Caco-2 (cell line): ENCODE data around the gene RHCG. TPM values are rescaled to one million over a fixed set of nuclear protein-coding genes. Genes with fewer than 3 reads are reported as not detected.
A peak's percentile ranks its signal among the peaks of the same experiment; 100 is the strongest.

Experiments
- BruUV-seq: library from RNA; stranded (reverse); fragments of 400-500 nt; replicated peaks from 2 replicates; lab custom pipeline; 2021; lab: Mats Ljungman, UMichigan
- CTCF ChIA-PET: fragments of 300-600 bp; sonication (Branson Sonifier 250); formaldehyde crosslinking; loops from one replicate; lab custom pipeline; 2022; ENCODE audit warnings: antibody characterized with exemption; lab: Charles Lee
- POLR2A ChIA-PET: fragments of 300-600 bp; sonication (Branson Sonifier 250); formaldehyde crosslinking; loops from one replicate; lab custom pipeline; 2022; ENCODE audit warnings: antibody characterized with exemption; lab: Charles Lee
- DNase-seq, 2 experiments: peaks; one replicate each; pipeline versions ENCODE4 v3.0.0 to v3.0.0-alpha.2; 2020 to 2022
- H3K27me3 ChIP-seq: replicated peaks from 2 replicates; pipeline ENCODE4 v1.6.0; 2011; ENCODE audit warnings: low read length; ENCODE audit not compliant: control insufficient read depth, insufficient read depth
- H3K36me3 ChIP-seq: 2 replicates; pipeline ENCODE4 v1.5.1; 2011; ENCODE audit warnings: low read length; ENCODE audit not compliant: control insufficient read depth, insufficient read depth
- H3K4me1 ChIP-seq: fragments of 250-450 bp; sonication (Bioruptor Pico); 2 replicates; pipeline ENCODE4 v1.5.1; 2020; ENCODE audit warnings: mild to moderate bottlenecking
- H3K4me3 ChIP-seq: 2 replicates; pipeline ENCODE4 v1.5.1; 2011; ENCODE audit warnings: low read depth, mild to moderate bottlenecking, control low read depth, low read length
- H3K9me3 ChIP-seq: fragments of 250-450 bp; sonication (Bioruptor Pico); 2 replicates; pipeline ENCODE4 v1.5.1; 2020; ENCODE audit warnings: mild to moderate bottlenecking, moderate library complexity
- H3K27ac Mint-ChIP-seq: one replicate; pipeline ENCODE4 v1.8.0; 2022; ENCODE audit warnings: mixed read lengths; ENCODE audit not compliant: unreplicated experiment
- H3K27me3 Mint-ChIP-seq: one replicate; pipeline ENCODE4 v1.8.0; 2022; ENCODE audit warnings: mixed read lengths; ENCODE audit not compliant: insufficient read depth, unreplicated experiment
- H3K36me3 Mint-ChIP-seq: one replicate; pipeline ENCODE4 v1.8.0; 2022; ENCODE audit warnings: mild to moderate bottlenecking, mixed read lengths; ENCODE audit not compliant: insufficient read depth, unreplicated experiment
- H3K4me1 Mint-ChIP-seq: one replicate; pipeline ENCODE4 v1.8.0; 2022; ENCODE audit warnings: low read depth, mixed read lengths; ENCODE audit not compliant: unreplicated experiment
- H3K4me3 Mint-ChIP-seq: one replicate; pipeline ENCODE4 v1.8.0; 2022; ENCODE audit warnings: mild to moderate bottlenecking, moderate library complexity, mixed read lengths; ENCODE audit not compliant: unreplicated experiment
- H3K9me3 Mint-ChIP-seq: one replicate; pipeline ENCODE4 v1.8.0; 2022; ENCODE audit warnings: mixed read lengths; ENCODE audit not compliant: unreplicated experiment
- CTCF ChIP-seq, 2 experiments: fragments of 200-600 bp in 1 of 2; IDR thresholded peaks; 1 replicate in 1 of 2; 2 replicates in 1 of 2; pipeline versions ENCODE4 v1.5.1 to v1.8.0; 2011 to 2022; ENCODE audit warnings: antibody characterized with exemption in 1 of 2, control low read depth in 1 of 2, inconsistent platforms in 1 of 2, low read depth in 1 of 2, low read length in 1 of 2, mild to moderate bottlenecking in 1 of 2, moderate library complexity in 1 of 2; ENCODE audit not compliant: insufficient read depth in 1 of 2, severe bottlenecking in 1 of 2, unreplicated experiment in 1 of 2
- intact Hi-C: fragments of 100-400 bp; cut with micrococcal nuclease; formaldehyde crosslinking; loops from one replicate; pipeline ENCODE4 v1.10.0; 2022; ENCODE audit not compliant: unreplicated experiment
- total RNA-seq: library from RNA; stranded (reverse); gene quantifications from 2 replicates; pipeline ENCODE4 v1.2.3, GENCODE V29; 2022

RHCG gene
- total RNA-seq, 1 experiment from 2014 or later, result not detected

GRCh38 chr15:89498574-89498906 lies 2.2 kb upstream of the RHCG start:
- Histone ChIP-seq H3K4me1 (peaks cover 3% of the 10 kb centered on the region; the same call in 1 of the 2 replicates), H3K4me3 (no peak overlapping the region), H3K27me3 (no peaks in the 10 kb centered on the region), H3K9me3 (no peaks in the 10 kb centered on the region), H3K36me3 (no peaks in the 10 kb centered on the region)
- Mint-ChIP-seq H3K4me3 (no peak overlapping the region), H3K9me3 (no peaks in the 10 kb centered on the region), H3K36me3 (peaks cover 10% of the 10 kb centered on the region), H3K27me3 (no peaks in the 10 kb centered on the region), H3K27ac (no peak overlapping the region), H3K4me1 (no peaks in the 10 kb centered on the region)
- TF ChIP-seq CTCF (IDR thresholded peaks at IDR 0.05; ENCODE audit: insufficient read depth in 1 of 2, low read depth in 1 of 2, low read length in 1 of 2, severe bottlenecking in 1 of 2, unreplicated experiment in 1 of 2), result no peak
- ChIA-PET CTCF (no interaction called here), POLR2A (no interaction called here)
- intact Hi-C loops, result no loop called here
- no TSS peak for BruUV-seq
- no peak for DNase-seq

GRCh38 chr15:89497231-89497630 lies 848 bp upstream of the RHCG start:
- intact Hi-C loops, result no loop called here
- Histone ChIP-seq H3K4me1 (no peaks in the 10 kb centered on the region), H3K4me3 (no peak overlapping the region), H3K36me3 (no peaks in the 10 kb centered on the region), H3K27me3 (no peaks in the 10 kb centered on the region), H3K9me3 (no peaks in the 10 kb centered on the region)
- TF ChIP-seq CTCF (IDR thresholded peaks at IDR 0.05; ENCODE audit: insufficient read depth in 1 of 2, low read depth in 1 of 2, low read length in 1 of 2, severe bottlenecking in 1 of 2, unreplicated experiment in 1 of 2), result no peak
- DNase-seq, result no peak
- ChIA-PET POLR2A (interaction anchor here (0.7 kb wide), 1 partner anchor 44 kb away, joined by 3 read pairs; no protein-coding TSS in a partner anchor), CTCF (no interaction called here)
- H3K36me3 Mint-ChIP-seq, result no peaks in the 10 kb centered on the region
- H3K27me3 Mint-ChIP-seq, result no peaks in the 10 kb centered on the region
- no peak overlapping the region for H3K4me3 Mint-ChIP-seq
- H3K4me1 Mint-ChIP-seq, result no peaks in the 10 kb centered on the region
- BruUV-seq, result no TSS peak
- no peak overlapping the region for H3K27ac Mint-ChIP-seq
- H3K9me3 Mint-ChIP-seq, result no peaks in the 10 kb centered on the region

GRCh38 chr15:89495638-89496145 lies 691 bp downstream of the RHCG start:
- Mint-ChIP-seq H3K36me3 (no peaks in the 10 kb centered on the region), H3K9me3 (no peaks in the 10 kb centered on the region), H3K27me3 (no peaks in the 10 kb centered on the region), H3K4me1 (no peaks in the 10 kb centered on the region), H3K4me3 (peak overlapping the region; percentile 68), H3K27ac (no peak overlapping the region)
- no peak for TF ChIP-seq CTCF (IDR thresholded peaks at IDR 0.05; ENCODE audit: insufficient read depth in 1 of 2, low read depth in 1 of 2, low read length in 1 of 2, severe bottlenecking in 1 of 2, unreplicated experiment in 1 of 2)
- BruUV-seq, result no TSS peak
- Histone ChIP-seq H3K4me3 (no peak overlapping the region), H3K36me3 (no peaks in the 10 kb centered on the region), H3K4me1 (no peaks in the 10 kb centered on the region), H3K9me3 (no peaks in the 10 kb centered on the region), H3K27me3 (no peaks in the 10 kb centered on the region)
- intact Hi-C loops, result loop anchor here (1.0 kb wide), 1 partner anchor 61 kb away; no protein-coding TSS in a partner anchor
- ChIA-PET POLR2A (no interaction called here), CTCF (interaction anchor here (0.8 to 1.2 kb wide), 2 partner anchors 8 to 44 kb away, joined by 3 read pairs; no protein-coding TSS in a partner anchor)
- DNase-seq, result no peak
